ENCODE measurements around the gene ACTL10.

DNA sequence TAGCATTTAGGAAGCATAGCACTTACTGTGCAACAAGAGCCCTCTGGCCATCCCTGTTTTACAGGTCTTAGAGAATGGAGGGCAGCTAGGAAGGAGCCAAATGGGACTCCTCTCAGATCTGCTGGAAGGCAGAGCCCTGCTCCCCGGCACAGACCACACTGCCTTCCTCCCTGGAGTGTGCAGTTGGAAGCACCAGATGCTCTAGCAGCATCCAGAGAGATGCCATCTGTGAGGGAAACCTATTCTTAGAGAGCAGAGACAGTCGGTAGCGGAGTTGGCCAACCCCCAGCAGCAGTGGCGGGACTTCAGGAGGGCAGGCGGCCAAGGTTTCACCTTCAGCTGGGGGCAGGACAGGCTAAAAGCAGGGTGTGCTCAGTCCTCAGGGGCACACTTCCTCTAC lies 36.1 kb downstream of the ACTL10 start:
- TF ChIP-seq, protein P1, sequence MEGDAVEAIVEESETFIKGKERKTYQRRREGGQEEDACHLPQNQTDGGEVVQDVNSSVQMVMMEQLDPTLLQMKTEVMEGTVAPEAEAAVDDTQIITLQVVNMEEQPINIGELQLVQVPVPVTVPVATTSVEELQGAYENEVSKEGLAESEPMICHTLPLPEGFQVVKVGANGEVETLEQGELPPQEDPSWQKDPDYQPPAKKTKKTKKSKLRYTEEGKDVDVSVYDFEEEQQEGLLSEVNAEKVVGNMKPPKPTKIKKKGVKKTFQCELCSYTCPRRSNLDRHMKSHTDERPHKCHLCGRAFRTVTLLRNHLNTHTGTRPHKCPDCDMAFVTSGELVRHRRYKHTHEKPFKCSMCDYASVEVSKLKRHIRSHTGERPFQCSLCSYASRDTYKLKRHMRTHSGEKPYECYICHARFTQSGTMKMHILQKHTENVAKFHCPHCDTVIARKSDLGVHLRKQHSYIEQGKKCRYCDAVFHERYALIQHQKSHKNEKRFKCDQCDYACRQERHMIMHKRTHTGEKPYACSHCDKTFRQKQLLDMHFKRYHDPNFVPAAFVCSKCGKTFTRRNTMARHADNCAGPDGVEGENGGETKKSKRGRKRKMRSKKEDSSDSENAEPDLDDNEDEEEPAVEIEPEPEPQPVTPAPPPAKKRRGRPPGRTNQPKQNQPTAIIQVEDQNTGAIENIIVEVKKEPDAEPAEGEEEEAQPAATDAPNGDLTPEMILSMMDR (IDR thresholded peaks at IDR 0.05 in 8 of 11, conservative IDR thresholded peaks at IDR 0.05 in 3 of 11) = no peak
- TF ChIP-seq POLR2AphosphoS5 (IDR thresholded peaks at IDR 0.05) (no peak), POLR2A (IDR thresholded peaks at IDR 0.05) (no peak)
